GM12891 (cell line): Measurements from ENCODE around the gene UBE2E3.
A peak's percentile ranks its signal among the peaks of the same experiment; 100 is the strongest.

ENCODE experiments used
- DNase-seq: peaks from one replicate; pipeline ENCODE4 v3.0.0; 2011; ENCODE audit warnings: low spot score; ENCODE audit not compliant: insufficient read length
- FAIRE-seq: peaks from 2 replicates; lab custom pipeline; 2011; peaks lifted over from hg19 to GRCh38; lab: Jason Lieb, UNC
- PAX5 ChIP-seq: IDR thresholded peaks from 2 replicates; pipeline ENCODE4 v1.6.1; 2011; ENCODE audit warnings: low read length, moderate library complexity, mild to moderate bottlenecking; ENCODE audit not compliant: insufficient read depth, severe bottlenecking
- POLR2A ChIP-seq: IDR thresholded peaks from 2 replicates; pipeline ENCODE4 v1.6.1; 2011; ENCODE audit warnings: low read depth, low read length, control low read depth
- POLR2AphosphoS5 ChIP-seq: IDR thresholded peaks from 2 replicates; pipeline ENCODE4 v1.6.1; 2011; ENCODE audit warnings: low read depth, low read length, control low read depth
- POU2F2 ChIP-seq: IDR thresholded peaks from 2 replicates; pipeline ENCODE4 v1.6.1; 2011; ENCODE audit warnings: low read depth, mild to moderate bottlenecking, control low read depth, low read length, moderate library complexity
- SPI1 ChIP-seq: IDR thresholded peaks from 2 replicates; pipeline ENCODE4 v1.6.1; 2011; ENCODE audit warnings: low read depth, low read length, control low read depth
- TAF1 ChIP-seq: IDR thresholded peaks from 2 replicates; pipeline ENCODE4 v1.6.1; 2011; ENCODE audit warnings: low read depth, low read length, control low read depth

Gene UBE2E3

DNA sequence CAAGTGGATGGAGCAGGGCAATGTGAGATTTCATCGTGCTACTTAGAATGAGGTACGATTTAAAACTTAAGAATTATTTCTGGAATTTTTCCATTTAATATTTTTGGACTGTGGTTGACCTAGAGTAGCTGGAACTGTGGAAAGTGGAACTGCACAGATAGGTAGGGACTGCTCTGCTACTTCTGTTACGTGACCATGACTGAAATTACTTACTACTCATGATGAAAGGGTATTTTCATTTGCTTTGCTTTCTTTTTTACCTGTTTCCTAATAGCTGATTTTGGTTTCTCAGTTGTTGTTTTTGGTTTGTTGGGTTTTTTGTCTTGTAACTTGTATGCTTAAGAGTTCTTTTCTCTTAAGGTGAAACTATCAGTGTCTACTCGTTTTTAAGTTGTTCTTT is 11.4 kb downstream of the UBE2E3 start:
- no peak for TF ChIP-seq PAX5
- TF ChIP-seq POLR2AphosphoS5: no peak
- TF ChIP-seq TAF1: no peak
- TF ChIP-seq POLR2A: no peak
- TF ChIP-seq POU2F2: no peak
- TF ChIP-seq SPI1: peak; percentile 45; the same call in 1 of the 2 replicates
- peak; percentile 62 for FAIRE-seq
- no peak for DNase-seq

DNA sequence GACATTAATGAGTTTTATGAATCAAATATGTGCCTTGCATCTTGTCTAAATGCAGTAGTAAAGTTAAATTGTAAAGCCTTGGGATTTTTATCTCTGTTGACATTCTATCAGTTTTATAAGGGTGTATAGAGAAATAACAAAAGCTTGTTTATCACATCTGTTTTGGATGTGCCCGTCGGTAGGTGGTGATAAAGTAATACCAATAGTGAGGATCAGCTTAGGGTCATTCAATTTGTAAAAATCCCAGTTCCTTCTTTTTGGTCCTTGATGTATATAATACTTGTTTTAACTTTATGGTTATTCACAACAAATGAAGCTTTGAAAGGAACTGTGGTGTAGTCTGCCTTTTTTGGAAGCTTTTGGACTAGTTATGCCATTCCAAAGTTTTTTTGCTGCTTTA is 12.6 kb downstream of the UBE2E3 start:
- DNase-seq (no peak), FAIRE-seq (no peak)
- TF ChIP-seq PAX5 (no peak), POU2F2 (no peak), POLR2A (no peak), TAF1 (no peak), SPI1 (peak; percentile 68)

DNA sequence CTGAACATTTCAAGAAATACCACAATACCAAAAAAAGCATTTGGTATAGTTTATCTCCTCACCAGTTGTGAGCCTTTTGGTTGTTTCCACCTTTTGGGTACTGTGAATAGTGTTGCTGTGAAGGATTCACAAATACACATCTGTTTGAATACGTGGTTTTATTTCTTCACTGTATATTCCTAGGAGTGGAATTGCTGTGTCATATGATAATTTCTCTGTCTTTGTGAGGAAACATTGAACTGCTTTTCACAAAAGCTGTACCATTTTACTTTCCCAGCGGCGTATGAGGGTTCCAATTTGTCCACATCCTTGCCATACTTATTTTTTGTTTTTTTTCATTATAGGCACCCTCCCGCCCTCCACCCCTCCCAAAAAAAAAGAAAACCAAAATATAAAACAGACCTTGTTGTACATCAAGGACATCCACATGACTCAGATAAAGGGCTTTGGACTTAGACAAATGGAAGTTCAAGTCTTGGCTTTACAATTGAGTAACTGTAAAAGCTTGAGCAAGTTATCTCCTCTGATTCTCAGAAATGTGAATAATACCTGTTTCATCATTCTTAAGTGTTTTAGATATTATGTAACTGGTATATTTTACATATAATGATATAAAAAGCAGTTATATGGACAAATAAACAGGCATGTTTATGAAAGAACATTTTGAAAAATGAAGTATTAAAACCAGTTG is 19.0 kb downstream of the UBE2E3 start:
- FAIRE-seq (no peak), DNase-seq (no peak)
- no peak for TF ChIP-seq POU2F2
- TF ChIP-seq POLR2AphosphoS5: no peak
- TF ChIP-seq PAX5: no peak
- no peak for TF ChIP-seq SPI1

DNA sequence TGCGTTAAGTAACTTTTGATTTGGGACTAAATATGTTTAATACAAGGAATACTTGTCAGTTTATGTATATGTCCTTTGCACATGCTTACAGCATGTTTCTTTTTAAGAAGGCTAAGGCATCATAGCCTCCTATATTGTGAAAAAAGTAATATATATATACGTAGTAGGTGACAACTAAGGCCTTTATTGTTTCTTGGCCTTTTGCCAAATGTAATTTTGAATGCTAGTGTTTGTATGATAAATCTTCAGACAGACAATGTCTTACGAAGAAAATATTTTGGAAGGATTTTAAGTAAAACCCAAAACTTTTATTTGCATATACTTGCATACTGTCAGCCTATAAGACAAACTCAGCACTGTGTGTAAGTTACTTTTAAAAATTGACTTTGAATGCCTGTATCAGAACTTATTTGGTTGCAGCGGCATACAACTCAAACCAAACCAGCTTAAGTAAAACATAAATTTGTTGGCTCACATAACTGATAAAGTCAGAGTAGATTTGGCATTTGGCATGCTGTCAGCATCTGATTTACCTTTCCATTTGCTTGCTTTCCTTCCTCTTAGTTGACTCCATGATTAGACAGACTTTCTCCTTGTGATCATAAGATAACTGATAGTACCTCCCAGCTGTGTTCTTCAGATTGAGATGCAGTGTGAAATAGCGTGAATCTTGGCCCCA is 24.4 kb downstream of the UBE2E3 start:
- no peak for FAIRE-seq
- TF ChIP-seq POU2F2 (no peak), SPI1 (no peak), POLR2A (no peak), POLR2AphosphoS5 (no peak), PAX5 (no peak), TAF1 (no peak)
- DNase-seq: no peak

DNA sequence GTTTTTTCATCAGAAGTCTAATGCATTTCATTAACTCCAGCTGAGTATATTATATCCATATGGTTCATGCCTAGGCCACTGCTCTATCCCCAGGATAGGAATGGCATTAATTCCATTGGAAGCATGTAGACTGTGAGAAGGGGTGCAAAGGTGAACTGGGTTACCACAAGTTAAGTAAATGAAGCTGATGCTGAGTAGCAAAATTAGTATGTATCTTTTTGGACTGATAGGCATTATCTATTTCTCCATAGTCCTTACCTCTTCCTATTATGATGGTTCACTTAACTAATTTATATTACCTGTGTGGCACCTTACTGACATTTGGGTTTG is 24.9 kb downstream of the UBE2E3 start:
- FAIRE-seq: no peak
- no peak for DNase-seq
- no peak for TF ChIP-seq TAF1

DNA sequence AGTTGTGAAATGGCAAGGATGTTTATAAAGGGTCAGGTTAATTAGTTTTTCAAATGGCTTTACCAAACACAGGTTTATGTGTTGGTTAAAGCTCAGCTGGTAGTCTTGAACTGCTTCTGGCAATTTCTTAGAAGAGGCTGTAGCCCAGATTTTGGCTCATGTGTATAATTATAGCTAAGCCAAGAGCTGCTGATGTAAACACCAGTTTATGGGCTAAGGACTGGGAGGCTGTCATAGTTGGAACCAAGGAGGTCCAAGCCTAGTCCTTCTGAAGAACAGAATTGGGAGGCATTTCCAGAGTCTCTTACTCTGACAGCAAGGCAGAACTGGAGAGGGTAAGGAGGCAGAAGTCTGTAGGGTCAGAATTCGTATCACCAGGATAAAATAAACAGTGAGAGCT is 25.4 kb downstream of the UBE2E3 start:
- TF ChIP-seq PAX5 (no peak), POU2F2 (no peak), TAF1 (no peak), POLR2AphosphoS5 (no peak), POLR2A (no peak), SPI1 (no peak)
- DNase-seq (no peak), FAIRE-seq (no peak)

DNA sequence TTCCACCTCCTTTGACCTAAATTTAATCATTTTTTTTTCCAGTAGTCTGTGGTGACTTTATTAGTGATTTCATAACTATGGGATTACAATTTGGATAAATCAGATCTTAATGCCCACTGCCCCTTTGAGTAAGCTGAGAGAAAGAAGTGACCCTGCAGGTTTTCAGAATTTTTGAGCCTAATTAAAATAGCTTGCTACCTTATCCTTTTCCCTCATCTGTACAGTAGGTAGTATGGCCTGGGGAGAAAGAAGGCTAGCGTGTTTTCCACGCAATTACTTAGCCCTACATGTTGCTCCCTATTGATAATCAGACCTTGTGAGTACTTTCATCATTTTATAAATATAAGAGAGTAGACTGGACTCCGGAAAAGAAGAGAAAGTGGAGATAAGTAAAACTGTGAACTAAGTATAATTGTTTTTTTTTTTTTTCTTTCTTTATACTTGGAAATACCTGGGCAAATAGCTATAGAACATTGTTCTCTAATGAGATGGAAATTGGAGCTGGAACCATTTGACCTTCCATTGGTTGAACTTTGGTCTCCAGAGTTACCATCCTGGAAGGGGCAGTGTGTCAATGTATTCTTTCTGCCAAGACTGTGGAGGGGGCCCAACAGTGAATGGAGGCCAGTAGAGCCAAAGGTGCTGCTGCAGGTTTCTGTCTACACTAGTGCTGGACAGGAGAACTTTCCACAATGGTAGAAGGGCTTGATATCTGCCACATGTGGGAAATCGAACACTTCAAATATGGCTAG is 26.9 kb downstream of the UBE2E3 start:
- TF ChIP-seq POU2F2 (no peak), SPI1 (no peak), TAF1 (no peak), POLR2A (no peak), POLR2AphosphoS5 (no peak), PAX5 (no peak)

DNA sequence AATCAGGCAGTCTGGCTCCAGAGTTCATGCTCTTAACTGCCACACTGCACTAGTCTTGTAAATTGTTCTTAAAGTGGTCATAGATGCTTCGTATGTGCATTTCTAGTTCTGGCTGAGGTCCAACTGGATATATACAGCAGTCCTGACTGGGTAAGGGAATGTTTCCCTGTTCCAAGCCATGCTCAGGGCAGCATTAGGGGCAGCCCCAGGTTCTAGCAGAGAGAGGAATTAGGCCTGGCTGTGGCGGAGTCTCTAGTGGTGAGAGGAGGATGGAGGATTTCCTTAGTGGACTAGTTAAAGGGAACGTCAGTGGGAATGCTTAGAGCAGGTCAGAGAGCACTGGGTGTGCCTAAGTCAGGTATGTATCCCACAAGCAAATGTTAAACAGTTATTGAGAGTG is 28.0 kb downstream of the UBE2E3 start:
- no peak for TF ChIP-seq SPI1
- no peak for DNase-seq
- FAIRE-seq: no peak

More for the DNA sequence above, 26.9 kb downstream of the UBE2E3 start:
- no peak for FAIRE-seq
- no peak for DNase-seq

DNA sequence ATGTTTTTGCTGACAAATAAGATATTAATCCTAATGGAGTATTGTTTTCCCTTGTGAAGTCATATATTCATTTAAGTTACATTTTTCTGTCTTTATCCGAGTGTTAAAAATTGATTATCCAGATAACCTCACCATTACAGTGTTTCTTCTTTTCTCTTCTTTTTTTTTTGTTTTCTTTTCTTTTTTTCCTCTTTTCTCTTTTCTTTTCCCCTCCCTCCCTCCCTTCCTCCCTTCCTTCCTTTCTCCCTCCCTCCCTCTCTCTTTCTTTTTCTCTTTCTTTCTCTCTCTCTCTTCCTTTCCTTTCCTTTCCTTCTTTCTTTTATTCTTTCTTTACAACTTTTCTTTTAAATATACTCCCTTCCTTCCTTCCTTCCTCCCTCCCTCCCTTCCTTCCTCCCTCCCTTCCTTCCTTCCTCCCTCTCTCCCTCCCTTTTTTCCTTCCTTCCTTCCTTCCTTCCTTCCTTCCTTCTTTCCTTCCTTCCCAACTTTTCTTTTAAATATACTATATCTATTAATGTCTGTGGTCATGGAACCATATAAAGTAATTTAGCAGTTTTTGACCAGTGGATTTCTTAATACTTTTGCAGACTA is 40.9 kb downstream of the UBE2E3 start:
- DNase-seq (no peak), FAIRE-seq (no peak)
- no peak for TF ChIP-seq SPI1
- TF ChIP-seq POU2F2: no peak
- no peak for TF ChIP-seq POLR2AphosphoS5
- no peak for TF ChIP-seq PAX5
- no peak for TF ChIP-seq POLR2A
- no peak for TF ChIP-seq TAF1

DNA sequence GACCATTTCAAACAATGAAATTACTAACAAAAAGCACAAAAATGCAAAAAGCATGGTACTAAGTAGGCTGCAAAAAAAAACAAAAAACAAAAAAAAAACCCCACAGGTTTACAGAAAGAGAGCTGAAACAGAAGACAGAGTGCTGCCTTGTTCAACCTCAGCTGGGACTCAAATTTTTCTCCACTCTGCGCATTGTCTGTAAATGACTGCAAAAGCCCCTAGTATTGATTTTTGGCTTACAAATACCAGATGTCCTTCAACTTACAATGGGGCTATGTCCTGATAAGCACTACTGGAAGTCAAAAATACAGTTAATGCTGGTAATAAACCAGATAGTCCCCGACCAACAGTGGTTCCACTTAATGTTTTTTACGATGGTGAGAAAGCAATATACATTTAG is 42.2 kb downstream of the UBE2E3 start:
- TF ChIP-seq TAF1: no peak
- no peak for TF ChIP-seq POU2F2
- no peak for TF ChIP-seq POLR2A
- TF ChIP-seq PAX5: no peak
- no peak for TF ChIP-seq POLR2AphosphoS5
- no peak for TF ChIP-seq SPI1
- FAIRE-seq (no peak), DNase-seq (no peak)

DNA sequence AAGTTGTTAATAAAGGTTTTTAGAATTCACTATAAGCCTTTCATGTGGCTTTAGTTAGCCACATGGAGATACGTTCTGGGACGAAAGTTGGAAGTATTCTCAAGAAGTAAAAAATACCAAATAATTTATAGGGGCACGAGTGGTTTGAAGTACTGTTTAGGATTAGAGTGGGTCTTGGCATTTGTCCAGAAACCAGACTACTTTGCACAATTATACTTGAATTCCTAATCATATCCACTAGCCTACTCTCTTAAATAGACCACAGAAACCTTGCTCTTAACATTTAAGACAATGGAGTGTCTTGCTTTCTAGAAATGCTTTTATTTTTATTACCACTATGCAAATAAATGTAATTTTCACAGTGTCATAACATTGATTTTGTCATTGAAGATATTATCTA is 44.6 kb downstream of the UBE2E3 start:
- FAIRE-seq (no peak), DNase-seq (no peak)
- TF ChIP-seq POLR2A: no peak
- TF ChIP-seq POU2F2: no peak
- no peak for TF ChIP-seq SPI1
- no peak for TF ChIP-seq PAX5
- TF ChIP-seq TAF1: no peak
- TF ChIP-seq POLR2AphosphoS5: no peak
